ENCODE measurements around the gene BLOC1S5. TPM values are rescaled to one million over a fixed set of nuclear protein-coding genes. Genes with fewer than 3 reads are reported as not detected.

Gene BLOC1S5
- total and polyA plus RNA-seq, 2 of the 13 experiments (the other 11 are each of a cell fraction or from before 2014, with no cell fraction given): 10.5 to 41.5 TPM

DNA sequence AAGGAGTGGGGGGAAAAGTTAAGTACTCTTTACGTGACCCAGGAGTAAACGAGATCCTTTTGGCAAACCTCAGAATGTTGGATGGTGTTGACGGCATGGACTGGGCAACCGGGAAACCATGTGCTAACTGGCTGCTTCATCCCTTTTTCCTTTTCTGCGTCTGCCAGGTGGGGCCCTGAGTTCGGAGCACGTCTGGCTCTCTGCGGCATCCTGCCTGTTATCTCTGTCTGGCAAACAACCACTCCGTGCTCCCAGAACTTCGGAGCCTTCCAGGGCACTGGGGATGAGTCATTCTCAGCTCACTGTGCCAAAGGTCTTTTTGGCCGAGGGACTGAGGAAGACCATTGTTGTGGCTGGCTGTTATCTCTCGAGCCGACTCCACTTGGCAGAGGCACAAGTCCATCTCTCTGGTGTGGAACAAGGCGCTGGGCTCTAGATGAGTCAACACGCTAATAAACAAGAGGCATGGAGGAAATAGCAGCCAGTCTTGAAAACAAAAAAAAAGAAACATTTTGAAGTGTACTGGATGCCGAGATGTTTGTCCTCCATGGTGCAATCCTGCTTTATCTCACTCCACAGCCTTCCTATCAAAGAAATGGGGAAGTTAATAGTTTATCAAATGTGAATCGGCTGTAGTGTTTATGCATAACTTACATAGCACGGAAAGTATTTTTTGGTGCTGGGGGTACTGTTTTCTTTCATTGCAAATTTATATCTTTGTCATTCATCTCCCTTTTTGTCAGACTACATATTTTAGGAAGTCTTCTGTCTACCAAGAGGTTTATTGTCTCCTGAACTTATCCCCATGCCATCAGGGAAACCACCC lies 89.0 kb downstream of the BLOC1S5 start (continued):
- TF ChIP-seq, protein P1, sequence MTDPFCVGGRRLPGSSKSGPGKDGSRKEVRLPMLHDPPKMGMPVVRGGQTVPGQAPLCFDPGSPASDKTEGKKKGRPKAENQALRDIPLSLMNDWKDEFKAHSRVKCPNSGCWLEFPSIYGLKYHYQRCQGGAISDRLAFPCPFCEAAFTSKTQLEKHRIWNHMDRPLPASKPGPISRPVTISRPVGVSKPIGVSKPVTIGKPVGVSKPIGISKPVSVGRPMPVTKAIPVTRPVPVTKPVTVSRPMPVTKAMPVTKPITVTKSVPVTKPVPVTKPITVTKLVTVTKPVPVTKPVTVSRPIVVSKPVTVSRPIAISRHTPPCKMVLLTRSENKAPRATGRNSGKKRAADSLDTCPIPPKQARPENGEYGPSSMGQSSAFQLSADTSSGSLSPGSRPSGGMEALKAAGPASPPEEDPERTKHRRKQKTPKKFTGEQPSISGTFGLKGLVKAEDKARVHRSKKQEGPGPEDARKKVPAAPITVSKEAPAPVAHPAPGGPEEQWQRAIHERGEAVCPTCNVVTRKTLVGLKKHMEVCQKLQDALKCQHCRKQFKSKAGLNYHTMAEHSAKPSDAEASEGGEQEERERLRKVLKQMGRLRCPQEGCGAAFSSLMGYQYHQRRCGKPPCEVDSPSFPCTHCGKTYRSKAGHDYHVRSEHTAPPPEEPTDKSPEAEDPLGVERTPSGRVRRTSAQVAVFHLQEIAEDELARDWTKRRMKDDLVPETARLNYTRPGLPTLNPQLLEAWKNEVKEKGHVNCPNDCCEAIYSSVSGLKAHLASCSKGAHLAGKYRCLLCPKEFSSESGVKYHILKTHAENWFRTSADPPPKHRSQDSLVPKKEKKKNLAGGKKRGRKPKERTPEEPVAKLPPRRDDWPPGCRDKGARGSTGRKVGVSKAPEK (CRISPR knock-in tag; IDR thresholded peaks at IDR 0.05; ENCODE audit: borderline replicate concordance): peak; percentile 83; the same call in 1 of the 2 replicates
- TF ChIP-seq MZF1 (CRISPR knock-in tag; IDR thresholded peaks at IDR 0.05; ENCODE audit: borderline replicate concordance): no peak
- TF ChIP-seq KLF15 (CRISPR knock-in tag; IDR thresholded peaks at IDR 0.05; ENCODE audit: borderline replicate concordance): no peak
- TF ChIP-seq ZNF367 (CRISPR knock-in tag; IDR thresholded peaks at IDR 0.05; ENCODE audit: borderline replicate concordance): no peak
- peak; percentile 91 for TF ChIP-seq HBP1 (CRISPR knock-in tag; IDR thresholded peaks at IDR 0.05; ENCODE audit: low read depth)
- no peak for TF ChIP-seq MED13 (CRISPR knock-in tag; IDR thresholded peaks at IDR 0.05)
- no peak for TF ChIP-seq ZNF557 (CRISPR knock-in tag; IDR thresholded peaks at IDR 0.05)
- TF ChIP-seq, protein P2, sequence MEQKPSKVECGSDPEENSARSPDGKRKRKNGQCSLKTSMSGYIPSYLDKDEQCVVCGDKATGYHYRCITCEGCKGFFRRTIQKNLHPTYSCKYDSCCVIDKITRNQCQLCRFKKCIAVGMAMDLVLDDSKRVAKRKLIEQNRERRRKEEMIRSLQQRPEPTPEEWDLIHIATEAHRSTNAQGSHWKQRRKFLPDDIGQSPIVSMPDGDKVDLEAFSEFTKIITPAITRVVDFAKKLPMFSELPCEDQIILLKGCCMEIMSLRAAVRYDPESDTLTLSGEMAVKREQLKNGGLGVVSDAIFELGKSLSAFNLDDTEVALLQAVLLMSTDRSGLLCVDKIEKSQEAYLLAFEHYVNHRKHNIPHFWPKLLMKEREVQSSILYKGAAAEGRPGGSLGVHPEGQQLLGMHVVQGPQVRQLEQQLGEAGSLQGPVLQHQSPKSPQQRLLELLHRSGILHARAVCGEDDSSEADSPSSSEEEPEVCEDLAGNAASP (CRISPR knock-in tag; IDR thresholded peaks at IDR 0.05; ENCODE audit: borderline replicate concordance): peak; percentile 74; the same call in 1 of the 2 replicates
- peak; percentile 86 for TF ChIP-seq POGK (CRISPR knock-in tag; conservative IDR thresholded peaks at IDR 0.05)
- TF ChIP-seq, protein P3, sequence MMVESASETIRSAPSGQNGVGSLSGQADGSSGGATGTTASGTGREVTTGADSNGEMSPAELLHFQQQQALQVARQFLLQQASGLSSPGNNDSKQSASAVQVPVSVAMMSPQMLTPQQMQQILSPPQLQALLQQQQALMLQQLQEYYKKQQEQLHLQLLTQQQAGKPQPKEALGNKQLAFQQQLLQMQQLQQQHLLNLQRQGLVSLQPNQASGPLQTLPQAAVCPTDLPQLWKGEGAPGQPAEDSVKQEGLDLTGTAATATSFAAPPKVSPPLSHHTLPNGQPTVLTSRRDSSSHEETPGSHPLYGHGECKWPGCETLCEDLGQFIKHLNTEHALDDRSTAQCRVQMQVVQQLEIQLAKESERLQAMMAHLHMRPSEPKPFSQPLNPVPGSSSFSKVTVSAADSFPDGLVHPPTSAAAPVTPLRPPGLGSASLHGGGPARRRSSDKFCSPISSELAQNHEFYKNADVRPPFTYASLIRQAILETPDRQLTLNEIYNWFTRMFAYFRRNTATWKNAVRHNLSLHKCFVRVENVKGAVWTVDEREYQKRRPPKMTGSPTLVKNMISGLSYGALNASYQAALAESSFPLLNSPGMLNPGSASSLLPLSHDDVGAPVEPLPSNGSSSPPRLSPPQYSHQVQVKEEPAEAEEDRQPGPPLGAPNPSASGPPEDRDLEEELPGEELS (CRISPR knock-in tag; IDR thresholded peaks at IDR 0.05): peak; percentile 99
- TF ChIP-seq NFYB (CRISPR knock-in tag; IDR thresholded peaks at IDR 0.05): no peak; the same call in 1 of the 2 replicates
- no peak for TF ChIP-seq TCF7L2 (IDR thresholded peaks at IDR 0.05; ENCODE audit: low read depth, low read length)
- no peak for TF ChIP-seq ATAD3A (CRISPR knock-in tag; IDR thresholded peaks at IDR 0.05)
- peak; percentile 79; the same call in 1 of the 2 replicates for TF ChIP-seq TFAP4 (IDR thresholded peaks at IDR 0.05; ENCODE audit: borderline replicate concordance, low read depth)
- peak; percentile 70 for TF ChIP-seq KMT2B (CRISPR knock-in tag; IDR thresholded peaks at IDR 0.05)
- TF ChIP-seq ZNF138 (CRISPR knock-in tag; IDR thresholded peaks at IDR 0.05; ENCODE audit: low read depth): 0 out of 2 replicates have a peak, but pooled peaks have one; percentile 64
